Activated CD4-positive, alpha-beta memory T cell treated with anti-CD3 and anti-CD28 coated beads for 36 hours (primary cell): Measurements from ENCODE around the gene ANKRD2. TPM values are rescaled to one million over a fixed set of nuclear protein-coding genes. Genes with fewer than 3 reads are reported as not detected.

Experiments used
- CTCF ChIA-PET: fragments of 350-600 bp; sonication (Branson Sonifier 250); formaldehyde crosslinking; loops from one replicate; lab custom pipeline; 2021; ENCODE audit warnings: antibody characterized with exemption, inconsistent platforms; lab: Charles Lee
- POLR2A ChIA-PET: fragments of 350-600 bp; sonication (Branson Sonifier 250); formaldehyde crosslinking; loops from one replicate; lab custom pipeline; 2021; ENCODE audit warnings: antibody characterized with exemption; lab: Charles Lee
- DNase-seq: peaks from one replicate; pipeline ENCODE4 v3.0.0-alpha.2; 2020
- H3K27ac Mint-ChIP-seq: one replicate; pipeline ENCODE4 v1.8.0; 2021; ENCODE audit warnings: mixed read lengths
- H3K27me3 Mint-ChIP-seq: one replicate; pipeline ENCODE4 v1.8.0; 2021; ENCODE audit warnings: mixed read lengths
- H3K36me3 Mint-ChIP-seq: one replicate; pipeline ENCODE4 v1.8.0; 2021; ENCODE audit warnings: mixed read lengths
- H3K4me1 Mint-ChIP-seq: one replicate; pipeline ENCODE4 v1.8.0; 2021; ENCODE audit warnings: low read depth, mixed read lengths
- H3K4me3 Mint-ChIP-seq: one replicate; pipeline ENCODE4 v1.8.0; 2021; ENCODE audit warnings: mild to moderate bottlenecking, mixed read lengths
- H3K9me3 Mint-ChIP-seq: one replicate; pipeline ENCODE4 v1.8.0; 2021; ENCODE audit warnings: mixed read lengths
- intact Hi-C: fragments of 100-400 bp; cut with micrococcal nuclease; formaldehyde crosslinking; loops from one replicate; pipeline ENCODE4 v1.15.1; 2023
- total RNA-seq, 2 experiments: library from RNA; stranded (reverse); gene quantifications; one replicate each; pipeline ENCODE4 v1.2.3, GENCODE V29; 2021

The ANKRD2 gene
- total RNA-seq, 2 experiments from 2014 or later = not detected

DNA sequence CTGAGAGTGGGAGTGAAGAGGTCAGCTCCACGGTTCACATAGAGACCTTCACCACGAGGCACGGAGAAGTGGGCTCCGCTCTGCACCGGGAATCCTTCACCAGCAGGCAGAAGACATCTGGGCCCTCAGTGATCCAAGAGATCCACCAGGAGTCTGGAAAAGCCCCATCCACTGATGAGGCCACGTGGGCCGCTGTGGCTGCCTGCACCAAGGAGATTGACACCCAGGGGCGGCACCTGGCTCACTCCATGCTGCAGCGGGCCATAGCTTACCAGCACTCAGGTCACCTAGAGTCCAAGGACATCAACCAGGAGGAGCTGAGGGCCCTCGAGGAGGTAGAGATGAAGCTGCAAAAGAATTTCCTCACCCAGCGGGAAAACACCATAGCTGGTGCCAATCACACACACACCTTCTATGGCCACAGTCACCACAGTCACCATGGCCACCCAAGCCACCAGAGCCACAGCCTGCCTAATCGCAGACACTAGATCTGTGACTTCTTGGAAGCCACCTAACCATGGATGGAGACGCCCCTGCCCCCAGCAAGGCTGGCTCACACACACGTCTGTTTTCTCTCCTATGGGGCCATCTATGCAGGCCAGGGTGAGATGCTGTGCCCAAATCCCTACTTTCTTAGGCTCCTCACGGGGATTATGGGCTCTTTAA, 17.6 kb downstream of the ANKRD2 start:
- Mint-ChIP-seq H3K27me3 (no peaks in the 10 kb centered on the region), H3K4me3 (no peak overlapping the region), H3K27ac (no peak overlapping the region), H3K4me1 (no peaks in the 10 kb centered on the region), H3K36me3 (no peaks in the 10 kb centered on the region), H3K9me3 (no peaks in the 10 kb centered on the region)
- DNase-seq = peak; percentile 16
- intact Hi-C loops = no loop called here
- ChIA-PET POLR2A (no interaction called here), CTCF (interaction anchor here (1.3 kb wide), 1 partner anchor 380 kb away, joined by 4 read pairs; no protein-coding TSS in a partner anchor)

DNA sequence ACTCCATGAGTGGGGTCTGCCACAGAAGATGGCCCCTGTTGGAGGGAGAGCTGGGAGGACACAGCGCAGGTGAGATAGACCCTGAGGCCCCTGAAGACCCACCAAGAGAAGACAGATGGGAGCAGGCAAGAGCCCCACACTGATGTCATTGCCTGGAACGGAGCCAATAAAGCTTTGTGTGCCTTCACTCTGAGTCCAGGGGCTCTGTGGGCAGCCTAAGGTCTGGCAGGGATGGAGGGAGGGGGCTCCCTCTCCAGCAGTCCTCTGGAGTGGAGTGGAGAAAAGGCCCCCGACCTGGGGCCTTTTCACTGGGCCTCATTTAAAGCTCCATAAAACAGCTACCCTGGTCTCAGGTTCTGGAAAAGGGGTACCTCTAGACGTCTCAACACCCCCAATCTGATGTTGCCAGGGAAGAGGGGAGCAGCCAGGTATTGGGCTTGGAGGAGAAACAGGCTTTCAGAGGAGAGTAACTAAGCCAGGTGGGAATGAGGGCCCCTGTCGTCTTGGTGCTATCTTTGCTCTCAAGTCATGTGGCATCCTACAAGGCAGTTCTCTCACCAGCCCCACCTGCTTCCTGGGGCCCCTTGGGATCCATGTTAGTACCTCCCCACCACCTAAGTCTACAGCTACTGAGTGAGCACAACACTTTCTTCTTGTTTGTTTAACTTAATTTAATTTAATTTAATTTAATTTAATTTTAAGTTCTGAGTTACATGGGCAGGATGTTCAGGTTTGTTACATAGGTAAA, 18.3 kb downstream of the ANKRD2 start:
- Mint-ChIP-seq H3K27ac (no peak overlapping the region), H3K4me1 (no peaks in the 10 kb centered on the region), H3K4me3 (no peak overlapping the region), H3K36me3 (no peaks in the 10 kb centered on the region), H3K9me3 (no peaks in the 10 kb centered on the region), H3K27me3 (no peaks in the 10 kb centered on the region)
- CTCF ChIA-PET = interaction anchor here (1.3 kb wide), 1 partner anchor 381 kb away, joined by 4 read pairs; no protein-coding TSS in a partner anchor
- no peak for DNase-seq
- intact Hi-C loops = no loop called here
- POLR2A ChIA-PET = no interaction called here

- Mint-ChIP-seq H3K4me1 (no peaks in the 10 kb centered on the region), H3K4me3 (no peak overlapping the region), H3K27ac (no peak overlapping the region), H3K27me3 (no peaks in the 10 kb centered on the region), H3K9me3 (no peaks in the 10 kb centered on the region), H3K36me3 (no peaks in the 10 kb centered on the region)
- intact Hi-C loops = no loop called here
- CTCF ChIA-PET = no interaction called here
- no peak for DNase-seq
- POLR2A ChIA-PET = no interaction called here
Measured at GRCh38 chr10:97593421-97593820, 20.8 kb downstream of the ANKRD2 start.

GRCh38 chr10:97596101-97597082, 23.8 kb downstream of the ANKRD2 start:
- CTCF ChIA-PET = interaction anchor here (0.7 kb wide), 1 partner anchor 314 kb away, joined by 3 read pairs; no protein-coding TSS in a partner anchor
- intact Hi-C loops = no loop called here
- POLR2A ChIA-PET = interaction anchor here (0.6 kb wide), 1 partner anchor 196 kb away, joined by 3 read pairs; no protein-coding TSS in a partner anchor

GRCh38 chr10:97597778-97598177, 25.2 kb downstream of the ANKRD2 start:
- CTCF ChIA-PET = interaction anchor here (0.8 to 1.3 kb wide), 3 partner anchors 15 to 63 kb away, joined by 3 read pairs; no protein-coding TSS in a partner anchor
- Mint-ChIP-seq H3K4me3 (no peak overlapping the region), H3K36me3 (no peaks in the 10 kb centered on the region), H3K27ac (no peak overlapping the region), H3K4me1 (no peaks in the 10 kb centered on the region), H3K27me3 (no peaks in the 10 kb centered on the region), H3K9me3 (no peaks in the 10 kb centered on the region)
- DNase-seq = no peak
- POLR2A ChIA-PET = no interaction called here
- intact Hi-C loops = no loop called here

More at GRCh38 chr10:97596101-97597082, 23.8 kb downstream of the ANKRD2 start:
- Mint-ChIP-seq H3K27me3 (no peaks in the 10 kb centered on the region), H3K4me3 (no peak overlapping the region), H3K36me3 (no peaks in the 10 kb centered on the region), H3K4me1 (no peaks in the 10 kb centered on the region), H3K9me3 (no peaks in the 10 kb centered on the region), H3K27ac (no peak overlapping the region)
- no peak for DNase-seq

DNA sequence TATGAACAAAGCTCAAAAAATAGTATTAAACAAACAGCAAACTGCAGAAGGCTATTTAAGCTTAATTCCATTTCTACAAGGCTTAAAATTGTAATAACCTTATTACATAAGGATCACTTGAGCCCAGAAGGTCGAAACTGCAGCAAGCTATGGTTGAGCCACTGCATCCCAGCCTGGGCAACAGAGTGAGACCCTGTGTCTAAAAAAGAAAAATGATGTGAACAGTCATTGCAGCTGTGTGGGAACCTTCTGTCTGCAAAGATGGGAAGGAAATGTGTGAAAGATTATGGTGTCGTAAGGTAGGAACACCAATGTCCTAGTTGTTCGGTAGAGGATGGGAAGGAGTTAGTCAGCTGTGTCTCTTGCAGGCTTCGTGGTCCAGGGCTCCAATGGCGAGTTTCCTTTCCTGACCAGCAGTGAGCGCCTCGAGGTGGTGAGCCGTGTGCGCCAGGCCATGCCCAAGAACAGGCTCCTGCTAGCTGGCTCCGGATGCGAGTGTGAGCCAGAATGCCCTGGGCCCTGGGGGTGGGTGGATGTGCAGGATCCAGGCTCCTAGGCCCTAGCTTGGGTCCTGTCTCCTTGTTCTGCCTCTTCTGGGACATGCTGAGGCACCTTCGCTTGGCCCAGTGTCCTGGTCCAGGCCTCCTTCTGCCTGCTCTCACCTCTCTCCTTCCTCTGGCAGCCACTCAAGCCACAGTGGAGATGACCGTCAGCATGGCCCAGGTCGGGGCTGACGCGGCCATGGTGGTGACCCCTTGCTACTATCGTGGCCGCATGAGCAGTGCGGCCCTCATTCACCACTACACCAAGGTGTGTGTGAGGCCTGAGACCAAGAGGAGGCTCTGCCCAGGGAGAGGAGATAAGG, 26.1 kb downstream of the ANKRD2 start:
- H3K4me3 Mint-ChIP-seq = no peak overlapping the region
- H3K36me3 Mint-ChIP-seq = no peaks in the 10 kb centered on the region
- ChIA-PET CTCF (interaction anchor here (0.8 to 1.7 kb wide), 4 partner anchors 14 to 64 kb away, joined by 3 to 5 read pairs (median 3); partner anchors contain the start of gene ANKRD2), POLR2A (no interaction called here)
- no peak overlapping the region for H3K27ac Mint-ChIP-seq
- no peaks in the 10 kb centered on the region for H3K27me3 Mint-ChIP-seq
- no peaks in the 10 kb centered on the region for H3K4me1 Mint-ChIP-seq
- H3K9me3 Mint-ChIP-seq = no peaks in the 10 kb centered on the region
- intact Hi-C loops = no loop called here
- DNase-seq = no peak

DNA sequence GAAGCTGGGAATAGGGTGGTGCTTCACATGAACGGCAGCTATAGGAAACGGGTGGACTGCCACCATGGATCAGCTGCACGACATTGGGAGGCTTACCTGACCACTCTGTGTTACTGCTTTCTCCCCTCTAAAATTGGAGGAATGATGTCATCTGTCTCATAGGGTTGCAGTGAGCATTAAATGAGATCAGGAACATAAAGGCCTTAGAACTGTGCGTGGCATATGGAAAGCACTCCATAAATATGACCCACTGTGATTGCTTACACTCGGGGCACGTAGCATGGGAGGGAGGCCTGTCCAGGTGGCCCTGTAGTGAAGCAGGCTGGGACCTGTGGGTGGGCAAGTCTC, 26.7 kb downstream of the ANKRD2 start:
- CTCF ChIA-PET = interaction anchor here (1.7 kb wide), 1 partner anchor 27 kb away, joined by 5 read pairs; the partner anchor contains the start of gene ANKRD2
- Mint-ChIP-seq H3K27ac (no peak overlapping the region), H3K4me3 (no peak overlapping the region), H3K27me3 (no peaks in the 10 kb centered on the region), H3K36me3 (no peaks in the 10 kb centered on the region), H3K4me1 (no peaks in the 10 kb centered on the region), H3K9me3 (no peaks in the 10 kb centered on the region)
- intact Hi-C loops = no loop called here
- no peak for DNase-seq
- POLR2A ChIA-PET = no interaction called here

DNA sequence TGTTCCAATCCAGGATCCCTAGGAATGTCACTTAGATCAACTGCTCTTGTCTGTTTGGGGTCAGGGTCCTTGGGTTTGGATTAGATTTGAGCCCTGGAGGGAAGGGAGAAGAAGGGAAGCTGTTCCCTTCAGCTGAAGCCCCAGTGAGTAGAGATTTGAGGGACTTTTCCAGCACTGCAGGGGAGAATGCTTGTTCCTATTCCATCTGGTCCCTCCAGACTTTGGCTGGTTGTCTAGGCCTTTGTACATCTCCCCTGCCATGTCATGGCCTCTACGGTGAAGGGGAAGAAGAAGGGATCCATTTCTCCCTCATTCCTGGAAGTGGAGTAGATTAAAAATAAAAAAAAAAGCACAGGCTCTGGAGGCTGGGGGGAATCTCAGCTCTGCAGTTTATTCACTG, 28.0 kb downstream of the ANKRD2 start:
- Mint-ChIP-seq H3K27me3 (no peaks in the 10 kb centered on the region), H3K36me3 (no peaks in the 10 kb centered on the region), H3K9me3 (no peaks in the 10 kb centered on the region), H3K4me1 (no peaks in the 10 kb centered on the region), H3K4me3 (no peak overlapping the region), H3K27ac (no peak overlapping the region)
- ChIA-PET CTCF (interaction anchor here (1.7 kb wide), 1 partner anchor 29 kb away, joined by 5 read pairs; the partner anchor contains the start of gene ANKRD2), POLR2A (no interaction called here)
- intact Hi-C loops = no loop called here
- no peak for DNase-seq

DNA sequence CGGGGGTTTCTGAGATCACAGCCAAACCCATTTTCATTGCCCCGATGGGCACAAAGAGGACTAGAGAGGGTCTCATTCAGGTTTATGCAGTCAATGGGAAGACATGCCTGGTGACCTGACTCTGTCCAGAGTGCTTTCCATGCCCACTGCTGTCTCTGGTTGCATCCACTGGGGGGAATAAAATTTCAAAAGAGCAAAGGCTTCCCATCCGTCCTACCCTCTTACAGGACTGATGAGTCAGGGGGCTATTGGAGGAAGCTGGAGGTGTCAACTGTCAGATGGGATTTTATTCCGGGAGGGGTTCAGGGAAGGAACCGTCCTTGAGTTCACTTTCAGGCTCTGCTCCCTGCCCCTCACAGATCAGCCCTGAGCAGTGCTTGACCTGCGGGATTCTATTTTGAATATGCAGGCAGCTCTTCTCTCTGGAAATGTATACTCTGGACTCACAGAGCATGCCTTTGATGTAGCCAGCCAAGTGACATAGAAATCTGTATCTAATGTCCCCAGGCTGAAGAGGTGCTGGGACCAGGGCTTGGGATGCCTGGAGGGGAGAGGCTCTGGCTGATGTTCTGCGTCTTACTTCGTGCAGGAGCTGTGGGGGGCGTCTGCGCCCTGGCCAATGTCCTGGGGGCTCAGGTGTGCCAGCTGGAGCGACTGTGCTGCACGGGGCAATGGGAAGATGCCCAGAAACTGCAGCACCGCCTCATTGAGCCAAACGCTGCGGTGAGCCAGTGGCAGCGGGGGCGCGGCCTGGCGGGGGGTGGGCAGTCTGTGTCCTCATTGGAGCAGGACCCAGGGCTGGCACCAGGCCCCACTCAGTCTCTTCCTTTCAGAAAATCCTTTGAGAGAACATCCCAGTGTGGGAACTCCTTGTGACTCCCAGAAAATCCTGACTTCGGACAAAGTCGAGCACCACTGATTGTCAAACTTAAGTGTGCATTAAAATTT, 29.0 kb downstream of the ANKRD2 start:
- DNase-seq = no peak
- no peak overlapping the region for H3K27ac Mint-ChIP-seq
- H3K27me3 Mint-ChIP-seq = no peaks in the 10 kb centered on the region
- H3K36me3 Mint-ChIP-seq = no peaks in the 10 kb centered on the region
- no peak overlapping the region for H3K4me3 Mint-ChIP-seq
- CTCF ChIA-PET = no interaction called here
- POLR2A ChIA-PET = no interaction called here
- intact Hi-C loops = no loop called here
- no peaks in the 10 kb centered on the region for H3K4me1 Mint-ChIP-seq
- no peaks in the 10 kb centered on the region for H3K9me3 Mint-ChIP-seq

DNA sequence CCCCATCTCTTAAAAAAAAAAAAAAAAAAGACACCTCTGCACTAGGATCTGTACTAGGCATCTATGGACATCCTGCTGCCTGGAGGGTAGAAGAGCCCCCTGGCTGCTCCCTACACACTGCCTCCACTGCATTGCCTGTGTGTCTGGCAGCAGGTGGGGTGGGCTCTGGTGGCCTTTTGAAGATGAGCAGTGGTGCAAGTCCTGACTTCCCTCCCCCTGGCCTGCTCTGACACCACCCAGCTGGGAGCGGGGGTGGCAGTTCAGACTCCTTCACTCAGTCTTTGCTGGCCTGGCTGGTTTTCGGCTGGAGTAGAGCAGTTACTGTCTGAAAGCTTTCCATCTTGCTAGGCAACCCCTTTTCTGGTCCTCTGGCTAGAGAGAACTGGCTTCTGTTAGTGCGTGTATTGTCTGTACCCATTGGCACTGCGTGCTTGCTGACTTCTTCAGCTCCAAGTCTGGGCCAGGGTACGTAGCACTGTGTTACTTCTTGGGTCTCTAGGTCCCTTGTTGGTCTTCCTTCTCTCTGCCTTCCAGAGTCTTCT, 34.6 kb downstream of the ANKRD2 start:
- ChIA-PET CTCF (interaction anchor here (0.8 kb wide), 1 partner anchor 35 kb away, joined by 3 read pairs; no protein-coding TSS in a partner anchor), POLR2A (no interaction called here)
- H3K27ac Mint-ChIP-seq = no peak overlapping the region
- H3K27me3 Mint-ChIP-seq = no peaks in the 10 kb centered on the region
- H3K4me3 Mint-ChIP-seq = no peak overlapping the region
- intact Hi-C loops = no loop called here
- no peak for DNase-seq
- no peaks in the 10 kb centered on the region for H3K36me3 Mint-ChIP-seq
- no peaks in the 10 kb centered on the region for H3K9me3 Mint-ChIP-seq
- no peaks in the 10 kb centered on the region for H3K4me1 Mint-ChIP-seq
